Adrenal gland (tissue), 5 donors: ENCODE measurements around the gene KIAA1614.

Experiments
- CTCF ChIP-seq, 6 experiments: fragments of 450-650 bp in 4 of 6; fragments of 200-600 bp in 2 of 6; sonication (generic) in 1 of 6; IDR thresholded peaks; 1 replicate in 5 of 6; 2 replicates in 1 of 6; pipeline versions ENCODE4 v1.5.1 to v1.8.0; 2016 to 2021; ENCODE audit warnings: antibody characterized with exemption in 6 of 6, mild to moderate bottlenecking in 2 of 6, moderate library complexity in 1 of 6
- POLR2A ChIP-seq, 2 donors: fragments of 450-650 bp; IDR thresholded peaks; one replicate each; pipeline ENCODE4 v1.6.1; 2017; ENCODE audit warnings: antibody characterized with exemption in 2 of 2, mild to moderate bottlenecking in 2 of 2, moderate library complexity in 1 of 2
- donor health status: DM: no; HTN: no; CAD: no.

- TF ChIP-seq CTCF (IDR thresholded peaks at IDR 0.05) (no peak), POLR2A (IDR thresholded peaks at IDR 0.05) (no peak)
These were observed 29.0 kb downstream of the KIAA1614 start for GRCh38 chr1:180941518-180942275.
